ENCODE measurements around the gene RPTOR.

Gene RPTOR

DNA sequence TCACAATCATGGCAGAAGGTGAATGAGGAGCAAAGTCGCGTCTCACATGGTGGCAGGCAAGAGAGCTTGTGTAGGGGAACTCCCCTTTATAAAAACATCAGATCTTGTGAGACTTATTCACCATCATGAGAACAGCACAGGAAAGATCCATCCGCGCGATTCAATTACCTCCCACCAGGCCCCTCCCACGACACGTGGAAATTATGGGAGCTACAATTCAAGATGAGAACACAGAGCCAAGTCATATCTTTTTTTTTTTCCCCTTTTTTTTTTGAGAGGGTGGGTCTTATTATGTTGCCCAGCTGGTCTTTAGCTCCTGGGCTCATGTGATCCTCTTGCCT is 60.0 kb downstream of the RPTOR start:
- no peak overlapping the region for H3K4me3 Mint-ChIP-seq
- H3K9me3 Mint-ChIP-seq: no peaks in the 10 kb centered on the region

GRCh38 chr17:80605326-80606066 is 60.9 kb downstream of the RPTOR start:
- Mint-ChIP-seq H3K4me3 (no peak overlapping the region), H3K27me3 (no peaks in the 10 kb centered on the region), H3K9me3 (no peaks in the 10 kb centered on the region), H3K4me1 (peaks cover 54% of the 10 kb centered on the region), H3K36me3 (ENCODE audit: insufficient read depth) (no peaks in the 10 kb centered on the region), H3K27ac (ENCODE audit: low read depth) (peak overlapping the region; percentile 73)
- DNase-seq (ENCODE audit: low spot score in 2 of 2) (no peak), ATAC-seq (replicated peaks; ENCODE audit: extremely low read depth, poor library complexity, severe bottlenecking) (peak; percentile 40)

More for the DNA sequence above, 60.0 kb downstream of the RPTOR start:
- H3K4me1 Mint-ChIP-seq: peaks cover 56% of the 10 kb centered on the region
- no peaks in the 10 kb centered on the region for H3K36me3 Mint-ChIP-seq (ENCODE audit: insufficient read depth)
- H3K27me3 Mint-ChIP-seq: no peaks in the 10 kb centered on the region
- ATAC-seq (replicated peaks; ENCODE audit: extremely low read depth, poor library complexity, severe bottlenecking) (no peak), DNase-seq (ENCODE audit: low spot score in 2 of 2) (no peak)
- peak overlapping the region; percentile 68 for H3K27ac Mint-ChIP-seq (ENCODE audit: low read depth)

DNA sequence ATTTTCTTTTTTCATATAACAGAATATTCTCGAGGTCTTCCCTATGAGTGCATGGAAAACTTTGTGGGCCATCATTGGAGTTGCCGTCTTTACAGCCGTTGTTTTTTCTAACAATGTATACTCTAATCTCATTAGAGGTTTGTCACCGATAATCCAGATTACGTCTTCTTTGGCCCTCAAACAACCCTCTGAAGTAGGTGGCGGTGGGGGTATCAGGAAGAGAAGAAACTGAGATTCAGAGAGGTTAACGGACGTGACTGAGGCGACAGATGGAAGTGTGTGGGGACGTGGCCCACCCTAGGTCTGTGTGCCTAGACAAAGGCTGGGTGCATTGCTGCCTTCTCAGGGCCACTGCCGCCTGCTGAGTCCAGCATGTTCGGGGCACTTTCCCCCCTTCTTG is 63.7 kb downstream of the RPTOR start:
- Mint-ChIP-seq H3K36me3 (ENCODE audit: insufficient read depth) (no peaks in the 10 kb centered on the region), H3K4me3 (no peak overlapping the region), H3K27me3 (no peaks in the 10 kb centered on the region), H3K4me1 (peaks cover 46% of the 10 kb centered on the region), H3K27ac (ENCODE audit: low read depth) (no peak overlapping the region), H3K9me3 (no peaks in the 10 kb centered on the region)
- ATAC-seq (replicated peaks; ENCODE audit: extremely low read depth, poor library complexity, severe bottlenecking) (no peak), DNase-seq (ENCODE audit: low spot score in 2 of 2) (no peak)

DNA sequence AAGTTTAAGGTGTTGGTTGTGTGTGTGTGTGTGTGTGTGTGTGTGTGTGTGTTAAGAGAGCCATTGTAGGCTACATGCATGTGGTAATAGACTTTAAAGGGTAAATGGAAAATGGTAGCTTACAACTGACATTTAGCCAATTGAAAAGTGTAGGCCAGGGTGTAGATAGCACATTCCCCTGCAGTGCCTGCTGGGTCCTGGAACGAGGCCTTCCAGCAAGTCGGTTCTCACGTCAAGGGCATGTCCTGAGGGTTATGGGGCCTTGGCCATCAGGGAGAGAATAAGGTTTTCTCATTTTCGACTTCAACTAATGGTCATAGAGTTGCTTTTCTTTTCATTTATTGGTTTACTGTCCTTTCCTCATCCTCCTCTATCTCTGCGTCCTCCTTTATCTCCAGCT is 65.1 kb downstream of the RPTOR start:
- Mint-ChIP-seq H3K27ac (ENCODE audit: low read depth) (peak overlapping the region; percentile 1), H3K4me3 (no peak overlapping the region), H3K27me3 (no peaks in the 10 kb centered on the region), H3K9me3 (no peaks in the 10 kb centered on the region), H3K36me3 (ENCODE audit: insufficient read depth) (no peaks in the 10 kb centered on the region), H3K4me1 (peaks cover 44% of the 10 kb centered on the region)
- DNase-seq (ENCODE audit: low spot score in 2 of 2): no peak
- no peak for ATAC-seq (replicated peaks; ENCODE audit: extremely low read depth, poor library complexity, severe bottlenecking)

GRCh38 chr17:80611816-80612215 is 67.2 kb downstream of the RPTOR start:
- Mint-ChIP-seq H3K27me3 (no peaks in the 10 kb centered on the region), H3K4me3 (no peak overlapping the region), H3K27ac (ENCODE audit: low read depth) (no peak overlapping the region)

GRCh38 chr17:80612997-80613731 is 68.5 kb downstream of the RPTOR start:
- DNase-seq (ENCODE audit: low spot score in 2 of 2) (no peak), ATAC-seq (replicated peaks; ENCODE audit: extremely low read depth, poor library complexity, severe bottlenecking) (no peak)
- no peak overlapping the region for H3K4me3 Mint-ChIP-seq
- no peaks in the 10 kb centered on the region for H3K9me3 Mint-ChIP-seq
- H3K27me3 Mint-ChIP-seq: no peaks in the 10 kb centered on the region
- H3K36me3 Mint-ChIP-seq (ENCODE audit: insufficient read depth): no peaks in the 10 kb centered on the region
- H3K27ac Mint-ChIP-seq (ENCODE audit: low read depth): no peak overlapping the region
- peaks cover 31% of the 10 kb centered on the region for H3K4me1 Mint-ChIP-seq

More at GRCh38 chr17:80611816-80612215, 67.2 kb downstream of the RPTOR start:
- DNase-seq (ENCODE audit: low spot score in 2 of 2): no peak
- Mint-ChIP-seq H3K9me3 (no peaks in the 10 kb centered on the region), H3K4me1 (peaks cover 31% of the 10 kb centered on the region), H3K36me3 (ENCODE audit: insufficient read depth) (no peaks in the 10 kb centered on the region)
- ATAC-seq (replicated peaks; ENCODE audit: extremely low read depth, poor library complexity, severe bottlenecking): no peak

DNA sequence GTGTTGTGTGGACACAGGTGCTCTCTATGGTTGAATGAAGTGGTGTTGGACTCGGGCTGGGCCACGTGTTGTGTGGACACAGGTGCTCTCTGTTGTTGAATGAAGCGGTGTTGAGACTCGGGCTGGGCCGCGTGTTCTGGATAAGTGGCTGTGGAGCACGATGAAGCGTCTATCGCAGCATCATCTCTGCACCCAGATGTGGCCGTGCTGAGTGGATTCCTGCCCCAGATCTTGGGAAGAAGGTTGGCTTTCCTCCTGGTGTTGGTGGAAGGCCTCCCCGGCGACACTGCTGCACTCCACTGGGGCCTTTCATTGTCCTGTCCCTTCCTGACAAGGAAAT is 69.1 kb downstream of the RPTOR start:
- ATAC-seq (replicated peaks; ENCODE audit: extremely low read depth, poor library complexity, severe bottlenecking): no peak
- Mint-ChIP-seq H3K36me3 (ENCODE audit: insufficient read depth) (no peaks in the 10 kb centered on the region), H3K27me3 (no peaks in the 10 kb centered on the region), H3K27ac (ENCODE audit: low read depth) (no peak overlapping the region), H3K4me1 (peaks cover 29% of the 10 kb centered on the region), H3K9me3 (no peaks in the 10 kb centered on the region), H3K4me3 (no peak overlapping the region)
- DNase-seq (ENCODE audit: low spot score in 2 of 2): no peak

- peak overlapping the region; percentile 18 for H3K27ac Mint-ChIP-seq (ENCODE audit: low read depth)
- H3K4me1 Mint-ChIP-seq: peaks cover 24% of the 10 kb centered on the region
- ATAC-seq (replicated peaks; ENCODE audit: extremely low read depth, poor library complexity, severe bottlenecking): no peak
- no peak overlapping the region for H3K4me3 Mint-ChIP-seq
- H3K9me3 Mint-ChIP-seq: no peaks in the 10 kb centered on the region
- no peak for DNase-seq (ENCODE audit: low spot score in 2 of 2)
- H3K27me3 Mint-ChIP-seq: no peaks in the 10 kb centered on the region
- H3K36me3 Mint-ChIP-seq (ENCODE audit: insufficient read depth): no peaks in the 10 kb centered on the region
Observed at GRCh38 chr17:80614332-80615047, 69.9 kb downstream of the RPTOR start.

DNA sequence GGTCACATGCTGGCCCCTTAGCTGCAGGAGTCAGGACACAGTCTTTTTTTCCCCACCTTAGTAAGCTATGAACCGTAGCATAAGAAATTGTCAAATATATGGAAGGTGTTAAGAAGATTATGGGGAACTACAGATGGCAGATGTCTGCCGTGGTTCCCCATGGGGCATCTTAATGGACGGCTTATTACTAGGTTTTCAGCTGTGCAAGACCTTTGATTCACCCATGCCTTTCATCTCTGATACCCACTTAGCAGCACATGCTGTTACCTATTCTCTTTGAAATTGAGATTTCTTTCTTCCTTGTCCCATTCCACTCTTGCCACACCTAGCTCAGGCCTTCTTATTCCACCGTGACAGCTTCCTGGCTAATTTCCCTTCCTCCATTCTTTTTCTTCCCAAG is 70.7 kb downstream of the RPTOR start:
- Mint-ChIP-seq H3K27ac (ENCODE audit: low read depth) (no peak overlapping the region), H3K4me1 (peaks cover 18% of the 10 kb centered on the region), H3K4me3 (no peak overlapping the region), H3K27me3 (no peaks in the 10 kb centered on the region), H3K36me3 (ENCODE audit: insufficient read depth) (no peaks in the 10 kb centered on the region), H3K9me3 (no peaks in the 10 kb centered on the region)
- ATAC-seq (replicated peaks; ENCODE audit: extremely low read depth, poor library complexity, severe bottlenecking) (no peak), DNase-seq (ENCODE audit: low spot score in 2 of 2) (no peak)

DNA sequence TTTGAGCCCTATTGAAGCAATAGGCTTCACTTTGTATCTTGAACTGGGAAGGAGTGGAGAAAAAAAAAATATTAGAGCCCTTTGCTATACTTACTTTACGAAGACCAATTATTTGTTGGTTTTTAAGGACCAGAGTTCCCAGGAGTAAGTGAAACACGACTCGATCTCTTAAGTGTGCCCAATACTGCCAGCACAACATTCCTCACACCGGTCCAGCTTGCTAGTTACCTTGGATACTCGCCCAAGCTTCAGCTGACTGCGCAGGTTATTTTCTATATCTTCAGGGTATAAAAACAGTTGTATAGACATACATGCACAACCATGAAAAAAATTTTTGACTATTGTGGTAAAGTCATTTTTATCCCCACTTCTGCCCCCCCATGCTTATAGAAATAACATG is 72.1 kb downstream of the RPTOR start:
- peaks cover 28% of the 10 kb centered on the region for H3K4me1 Mint-ChIP-seq
- no peak overlapping the region for H3K4me3 Mint-ChIP-seq
- no peaks in the 10 kb centered on the region for H3K27me3 Mint-ChIP-seq
- ATAC-seq (replicated peaks; ENCODE audit: extremely low read depth, poor library complexity, severe bottlenecking) (no peak), DNase-seq (ENCODE audit: low spot score in 2 of 2) (no peak)
- no peaks in the 10 kb centered on the region for H3K9me3 Mint-ChIP-seq
- no peak overlapping the region for H3K27ac Mint-ChIP-seq (ENCODE audit: low read depth)
- no peaks in the 10 kb centered on the region for H3K36me3 Mint-ChIP-seq (ENCODE audit: insufficient read depth)

GRCh38 chr17:80618304-80618703 is 73.7 kb downstream of the RPTOR start:
- H3K27me3 Mint-ChIP-seq: no peaks in the 10 kb centered on the region
- no peaks in the 10 kb centered on the region for H3K9me3 Mint-ChIP-seq
- no peak overlapping the region for H3K4me3 Mint-ChIP-seq
- peaks cover 34% of the 10 kb centered on the region for H3K4me1 Mint-ChIP-seq
- no peak overlapping the region for H3K27ac Mint-ChIP-seq (ENCODE audit: low read depth)
- DNase-seq (ENCODE audit: low spot score in 2 of 2): no peak
- no peaks in the 10 kb centered on the region for H3K36me3 Mint-ChIP-seq (ENCODE audit: insufficient read depth)
- ATAC-seq (replicated peaks; ENCODE audit: extremely low read depth, poor library complexity, severe bottlenecking): no peak

GRCh38 chr17:80619535-80620235 is 75.0 kb downstream of the RPTOR start:
- Mint-ChIP-seq H3K36me3 (ENCODE audit: insufficient read depth) (no peaks in the 10 kb centered on the region), H3K27ac (ENCODE audit: low read depth) (no peak overlapping the region), H3K4me3 (no peak overlapping the region), H3K4me1 (peaks cover 22% of the 10 kb centered on the region), H3K27me3 (no peaks in the 10 kb centered on the region), H3K9me3 (no peaks in the 10 kb centered on the region)
- DNase-seq (ENCODE audit: low spot score in 2 of 2): no peak
- no peak for ATAC-seq (replicated peaks; ENCODE audit: extremely low read depth, poor library complexity, severe bottlenecking)

Data from central memory CD8-positive, alpha-beta T cell (primary cell).